Measurements from ENCODE around the gene UBE2C.

GRCh38 chr20:45813006-45813340, 529 bp downstream of the UBE2C start:
- TF ChIP-seq CTCF (IDR thresholded peaks at IDR 0.05; ENCODE audit: low read length): no peak
- TF ChIP-seq EZH2 (optimal IDR thresholded peaks at IDR 0.05; ENCODE audit: low read depth, low read length): no peak
- TF ChIP-seq EZH2phosphoT487 (IDR thresholded peaks at IDR 0.05; ENCODE audit: low read length): no peak

All from MM.1S (cell line).